SU-DHL-6 (cell line): Measurements from ENCODE around the gene FRMPD2.

Experiments
- H2AFZ ChIP-seq: fragments of 200-600 bp; sonication (generic); 2 replicates; pipeline ENCODE4 v1.6.1; 2014; ENCODE audit warnings: low read depth, mild to moderate bottlenecking, moderate library complexity, mixed read lengths, antibody characterized with exemption, low read length; ENCODE audit not compliant: severe bottlenecking
- H3F3A ChIP-seq: fragments of 200-600 bp; shearing (Covaris generic); 2 replicates; pipeline ENCODE4 v1.6.0; 2016; ENCODE audit warnings: antibody characterized with exemption, mild to moderate bottlenecking; ENCODE audit not compliant: insufficient read depth
- H3K27ac ChIP-seq: fragments of 200-600 bp; sonication (generic); 2 replicates; pipeline ENCODE4 v1.5.1; 2016; ENCODE audit warnings: low read depth, mild to moderate bottlenecking, low read length, moderate library complexity, mixed read lengths
- H3K27me3 ChIP-seq: fragments of 200-600 bp; sonication (generic), shearing (Covaris generic); 2 replicates; pipeline ENCODE4 v1.6.0; 2014; ENCODE audit warnings: mild to moderate bottlenecking, low read length
- H3K36me3 ChIP-seq: fragments of 200-600 bp; sonication (generic); 2 replicates; pipeline ENCODE4 v1.6.1; 2014; ENCODE audit warnings: mild to moderate bottlenecking, low read length, mixed read lengths
- H3K4me2 ChIP-seq: fragments of 300-600, 200-600 bp; shearing (Covaris generic), sonication (generic); 2 replicates; pipeline ENCODE4 v1.6.0; 2014; ENCODE audit warnings: low read length, low read depth, mild to moderate bottlenecking; ENCODE audit not compliant: poor library complexity, severe bottlenecking
- H3K4me3 ChIP-seq: fragments of 200-600 bp; sonication (generic); 2 replicates; pipeline ENCODE4 v1.5.1; 2014; ENCODE audit warnings: antibody characterized with exemption, low read length, mild to moderate bottlenecking, mixed read lengths; ENCODE audit not compliant: insufficient read depth, poor library complexity, severe bottlenecking
- H3K79me2 ChIP-seq: fragments of 200-600 bp; sonication (generic); 2 replicates; pipeline ENCODE4 v1.6.1; 2014; ENCODE audit warnings: mild to moderate bottlenecking, low read length, moderate library complexity; ENCODE audit not compliant: insufficient read depth
- H3K9ac ChIP-seq: fragments of 200-600 bp; sonication (generic); 2 replicates; pipeline ENCODE4 v1.7.0; 2014; ENCODE audit warnings: mild to moderate bottlenecking, low read length
- H3K9me2 ChIP-seq: fragments of 200-600 bp; sonication (generic); replicated peaks from 2 replicates; pipeline ENCODE4 v1.6.1; 2014; ENCODE audit warnings: low read length; ENCODE audit not compliant: insufficient read depth
- H3K9me3 ChIP-seq: fragments of 200-600 bp; sonication (generic); 2 replicates; pipeline ENCODE4 v1.6.1; 2014; ENCODE audit warnings: low read length, mixed read lengths; ENCODE audit not compliant: insufficient read depth
- H4K20me1 ChIP-seq: fragments of 200-600 bp; sonication (generic); 2 replicates; pipeline ENCODE4 v1.6.1; 2014; ENCODE audit warnings: low read depth, mild to moderate bottlenecking, antibody characterized with exemption, low read length, moderate library complexity, mixed read lengths
- EZH2phosphoT487 ChIP-seq: fragments of 200-600 bp; sonication (generic), shearing (Covaris generic); conservative IDR thresholded peaks from 2 replicates; pipeline ENCODE4 v1.6.1; 2018; ENCODE audit warnings: mild to moderate bottlenecking, antibody characterized with exemption, low read length, moderate library complexity, mixed read lengths
- TF ChIP-seq, protein P1 (sequence below): fragments of 200-600 bp; sonication (generic); IDR thresholded peaks from one replicate; pipeline ENCODE4 v1.5.1; 2017; ENCODE audit warnings: antibody characterized with exemption, mild to moderate bottlenecking, low read length, moderate library complexity; ENCODE audit not compliant: insufficient read depth, poor library complexity, severe bottlenecking

FRMPD2 gene

DNA sequence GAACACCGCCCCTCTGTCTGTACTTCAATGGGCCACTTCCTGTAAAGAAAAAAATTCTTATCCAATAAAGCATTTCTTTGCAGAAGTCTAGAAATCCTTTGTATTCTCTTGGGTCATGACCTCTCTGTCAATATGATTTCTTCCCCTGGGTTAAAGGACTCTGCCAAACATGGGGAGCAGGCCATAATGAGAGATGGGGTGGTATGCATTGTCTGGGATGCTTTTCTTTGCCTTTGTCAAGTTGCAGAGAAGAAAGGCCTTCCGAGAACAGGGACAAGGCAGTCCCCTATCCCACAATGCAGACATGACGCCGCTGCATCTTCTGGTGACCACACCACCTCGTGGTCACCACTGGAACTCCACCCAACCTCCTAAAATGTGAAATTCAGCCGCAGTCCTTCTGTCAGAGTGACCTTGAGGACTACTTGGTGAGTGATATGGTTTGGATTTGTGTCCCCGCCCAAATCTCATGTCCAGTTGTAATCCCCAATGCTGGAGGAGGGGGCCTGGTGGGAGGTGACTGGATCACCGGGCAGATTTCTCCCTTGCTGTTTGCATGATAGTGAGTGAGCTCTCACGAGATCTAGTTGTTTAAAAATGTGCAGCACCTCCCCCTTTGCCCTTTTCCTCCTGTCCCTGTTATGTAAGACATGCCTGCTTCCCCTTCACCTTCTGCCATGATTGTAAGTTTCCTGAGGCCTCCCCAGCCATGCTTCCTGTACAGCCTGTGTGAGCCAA lies 15.2 kb upstream of the FRMPD2 start:
- Histone ChIP-seq H3K4me2 (no peak overlapping the region), H2AFZ (no peak overlapping the region), H3K9me3 (no peaks in the 10 kb centered on the region; the same call in 1 of the 2 replicates), H3K9me2 (no peaks in the 10 kb centered on the region), H3F3A (no peaks in the 10 kb centered on the region), H3K9ac (no peak overlapping the region), H3K4me3 (no peak overlapping the region), H3K36me3 (no peaks in the 10 kb centered on the region), H4K20me1 (no peaks in the 10 kb centered on the region), H3K79me2 (no peaks in the 10 kb centered on the region), H3K27me3 (no peaks in the 10 kb centered on the region), H3K27ac (no peak overlapping the region)
- TF ChIP-seq, protein P1, sequence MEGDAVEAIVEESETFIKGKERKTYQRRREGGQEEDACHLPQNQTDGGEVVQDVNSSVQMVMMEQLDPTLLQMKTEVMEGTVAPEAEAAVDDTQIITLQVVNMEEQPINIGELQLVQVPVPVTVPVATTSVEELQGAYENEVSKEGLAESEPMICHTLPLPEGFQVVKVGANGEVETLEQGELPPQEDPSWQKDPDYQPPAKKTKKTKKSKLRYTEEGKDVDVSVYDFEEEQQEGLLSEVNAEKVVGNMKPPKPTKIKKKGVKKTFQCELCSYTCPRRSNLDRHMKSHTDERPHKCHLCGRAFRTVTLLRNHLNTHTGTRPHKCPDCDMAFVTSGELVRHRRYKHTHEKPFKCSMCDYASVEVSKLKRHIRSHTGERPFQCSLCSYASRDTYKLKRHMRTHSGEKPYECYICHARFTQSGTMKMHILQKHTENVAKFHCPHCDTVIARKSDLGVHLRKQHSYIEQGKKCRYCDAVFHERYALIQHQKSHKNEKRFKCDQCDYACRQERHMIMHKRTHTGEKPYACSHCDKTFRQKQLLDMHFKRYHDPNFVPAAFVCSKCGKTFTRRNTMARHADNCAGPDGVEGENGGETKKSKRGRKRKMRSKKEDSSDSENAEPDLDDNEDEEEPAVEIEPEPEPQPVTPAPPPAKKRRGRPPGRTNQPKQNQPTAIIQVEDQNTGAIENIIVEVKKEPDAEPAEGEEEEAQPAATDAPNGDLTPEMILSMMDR: peak; percentile 76
- TF ChIP-seq EZH2phosphoT487: no peak

DNA sequence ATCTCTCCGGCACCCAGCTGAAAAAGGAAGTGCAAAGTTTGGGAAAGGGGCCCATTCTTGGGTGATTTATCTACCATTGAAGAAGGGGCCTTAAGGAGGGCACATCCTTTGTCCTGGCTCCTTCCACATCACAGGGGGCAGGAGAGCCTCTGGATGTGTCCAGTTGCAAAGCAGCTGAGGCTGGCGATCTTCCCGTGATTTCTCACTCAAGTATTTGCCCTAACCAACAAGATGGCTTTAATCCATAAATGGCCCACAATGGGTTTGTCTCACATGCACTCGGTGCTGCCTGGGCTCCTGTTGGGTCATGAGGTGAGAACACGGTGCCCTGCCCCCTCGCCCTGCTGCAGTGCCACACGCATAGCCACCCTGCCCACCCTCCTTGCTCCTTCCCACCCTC lies 14.2 kb upstream of the FRMPD2 start:
- Histone ChIP-seq H3K36me3 (no peaks in the 10 kb centered on the region), H4K20me1 (no peaks in the 10 kb centered on the region), H3K9ac (no peak overlapping the region), H2AFZ (no peak overlapping the region), H3K4me2 (no peak overlapping the region), H3K9me3 (peaks cover 8% of the 10 kb centered on the region), H3K9me2 (no peaks in the 10 kb centered on the region), H3K79me2 (no peaks in the 10 kb centered on the region), H3K27ac (no peak overlapping the region), H3K27me3 (no peaks in the 10 kb centered on the region), H3K4me3 (no peak overlapping the region), H3F3A (no peaks in the 10 kb centered on the region)
- no peak for TF ChIP-seq EZH2phosphoT487

DNA sequence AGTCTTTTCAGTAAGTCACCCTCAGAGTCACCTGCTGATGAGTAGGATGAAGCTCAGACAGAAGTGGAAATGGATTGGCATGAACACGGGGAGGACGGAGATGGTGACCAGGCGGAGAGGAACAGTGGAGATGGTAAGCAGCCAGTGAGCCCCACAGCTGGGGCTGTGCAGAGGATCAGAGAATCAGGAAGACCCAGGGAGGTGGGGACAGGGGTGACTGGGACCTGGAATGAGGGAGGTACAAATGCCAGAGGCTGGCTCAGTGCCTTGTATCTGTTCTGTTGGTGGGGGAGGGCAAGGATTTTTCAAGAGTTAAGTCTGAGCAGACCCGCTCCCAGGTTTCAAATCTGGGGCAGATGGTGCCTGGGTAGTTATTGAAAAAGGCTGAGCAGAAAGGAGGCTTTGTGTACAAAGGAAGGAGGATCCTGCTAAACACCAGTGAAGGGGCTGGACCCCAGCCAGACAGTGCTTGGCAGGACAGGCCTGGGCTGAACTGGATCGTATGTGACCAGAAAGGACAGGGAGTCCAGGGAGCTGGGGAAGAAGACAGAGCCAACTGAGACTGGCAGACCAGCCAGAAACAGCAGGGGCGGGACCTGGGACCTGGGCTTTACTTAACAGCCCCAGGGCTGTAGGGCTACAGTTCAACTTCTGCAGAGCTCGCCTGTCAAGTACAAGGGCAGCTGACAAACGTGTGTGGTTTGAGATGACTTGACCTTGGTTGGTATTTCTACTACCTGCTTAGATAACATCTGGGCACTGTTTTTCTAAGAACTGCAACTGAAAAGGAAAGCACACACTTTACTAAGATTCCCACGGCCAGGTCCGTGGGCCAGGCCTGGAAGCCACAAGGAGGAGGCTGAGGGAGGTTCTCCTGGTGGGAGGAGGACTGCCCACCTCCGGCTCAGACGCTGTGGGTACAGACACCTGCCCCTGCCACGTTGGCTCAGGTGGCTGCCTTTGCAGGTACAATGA lies 13.2 kb upstream of the FRMPD2 start:
- no peaks in the 10 kb centered on the region for H3K27me3 ChIP-seq

More for the DNA sequence above, 13.2 kb upstream of the FRMPD2 start:
- Histone ChIP-seq H3K27ac (no peak overlapping the region), H3K4me2 (no peak overlapping the region), H2AFZ (no peak overlapping the region), H3K79me2 (no peaks in the 10 kb centered on the region), H4K20me1 (no peaks in the 10 kb centered on the region), H3F3A (no peaks in the 10 kb centered on the region), H3K9ac (no peak overlapping the region), H3K9me3 (peaks cover 8% of the 10 kb centered on the region), H3K4me3 (no peak overlapping the region), H3K9me2 (no peaks in the 10 kb centered on the region), H3K36me3 (no peaks in the 10 kb centered on the region)
- no peak for TF ChIP-seq EZH2phosphoT487
- TF ChIP-seq, protein P1: no peak
